Right forelimb (tissue), 1 donor: ENCODE measurements around the gene HAPLN2.
A peak's percentile ranks its signal among the peaks of the same experiment; 100 is the strongest.
"Not testable (repeated sequence)": the region's sequence is repeated elsewhere in the genome, so short reads cannot be mapped to it uniquely, and the experiment has no call there.

Source experiments
- DNase-seq: peaks from one replicate; pipeline ENCODE4 v3.0.0-alpha.2; 2018

Gene HAPLN2

GRCh38 chr1:156592158-156592909, 26.9 kb upstream of the HAPLN2 start:
- no peak for DNase-seq

GRCh38 chr1:156592910-156593660, 26.1 kb upstream of the HAPLN2 start:
- DNase-seq = no peak

- DNase-seq = no peak
These were observed 25.6 kb upstream of the HAPLN2 start for GRCh38 chr1:156593661-156593989.

- DNase-seq = no peak
These were observed 25.0 kb upstream of the HAPLN2 start for GRCh38 chr1:156594190-156594589.

- DNase-seq = no peak
These were observed 24.2 kb upstream of the HAPLN2 start for GRCh38 chr1:156595016-156595415.

- no peak for DNase-seq
These were observed 22.8 kb upstream of the HAPLN2 start for GRCh38 chr1:156596426-156596825.

- no peak for DNase-seq
These were observed 21.1 kb upstream of the HAPLN2 start for GRCh38 chr1:156598125-156598524.

- DNase-seq = no peak
These were observed 20.3 kb upstream of the HAPLN2 start for GRCh38 chr1:156598731-156599432.

GRCh38 chr1:156599811-156600210, 19.4 kb upstream of the HAPLN2 start:
- no peak for DNase-seq

- no peak for DNase-seq
These were observed 18.5 kb upstream of the HAPLN2 start for GRCh38 chr1:156600733-156601121.

- peak; percentile 89 for DNase-seq
These were observed 17.9 kb upstream of the HAPLN2 start, which contains the start of gene GPATCH4 for GRCh38 chr1:156601122-156601830. GPATCH4 (minus strand) TSS chr1:156601479.

- no peak for DNase-seq
These were observed 17.3 kb upstream of the HAPLN2 start for GRCh38 chr1:156601892-156602291.

- no peak for DNase-seq
These were observed 16.6 kb upstream of the HAPLN2 start for GRCh38 chr1:156602557-156602993.

GRCh38 chr1:156607344-156607743, 11.9 kb upstream of the HAPLN2 start:
- DNase-seq = not testable (repeated sequence)

GRCh38 chr1:156608036-156608674, 11.1 kb upstream of the HAPLN2 start:
- no peak for DNase-seq

GRCh38 chr1:156608981-156609380, 10.2 kb upstream of the HAPLN2 start:
- DNase-seq = no peak

- DNase-seq = not testable (repeated sequence)
These were observed 9.1 kb upstream of the HAPLN2 start for GRCh38 chr1:156610072-156610471.

- DNase-seq = no peak
These were observed 6.5 kb upstream of the HAPLN2 start for GRCh38 chr1:156612666-156613065.

GRCh38 chr1:156615946-156616345, 3.3 kb upstream of the HAPLN2 start:
- DNase-seq = no peak

- DNase-seq = no peak
These were observed 2.8 kb upstream of the HAPLN2 start for GRCh38 chr1:156616463-156616862.

- DNase-seq = no peak
These were observed 354 bp downstream of the HAPLN2 start for GRCh38 chr1:156619582-156619955.

GRCh38 chr1:156622581-156623297, 3.5 kb downstream of the HAPLN2 start:
- DNase-seq = no peak
